Measurements from ENCODE around the gene FCMR.

DNA sequence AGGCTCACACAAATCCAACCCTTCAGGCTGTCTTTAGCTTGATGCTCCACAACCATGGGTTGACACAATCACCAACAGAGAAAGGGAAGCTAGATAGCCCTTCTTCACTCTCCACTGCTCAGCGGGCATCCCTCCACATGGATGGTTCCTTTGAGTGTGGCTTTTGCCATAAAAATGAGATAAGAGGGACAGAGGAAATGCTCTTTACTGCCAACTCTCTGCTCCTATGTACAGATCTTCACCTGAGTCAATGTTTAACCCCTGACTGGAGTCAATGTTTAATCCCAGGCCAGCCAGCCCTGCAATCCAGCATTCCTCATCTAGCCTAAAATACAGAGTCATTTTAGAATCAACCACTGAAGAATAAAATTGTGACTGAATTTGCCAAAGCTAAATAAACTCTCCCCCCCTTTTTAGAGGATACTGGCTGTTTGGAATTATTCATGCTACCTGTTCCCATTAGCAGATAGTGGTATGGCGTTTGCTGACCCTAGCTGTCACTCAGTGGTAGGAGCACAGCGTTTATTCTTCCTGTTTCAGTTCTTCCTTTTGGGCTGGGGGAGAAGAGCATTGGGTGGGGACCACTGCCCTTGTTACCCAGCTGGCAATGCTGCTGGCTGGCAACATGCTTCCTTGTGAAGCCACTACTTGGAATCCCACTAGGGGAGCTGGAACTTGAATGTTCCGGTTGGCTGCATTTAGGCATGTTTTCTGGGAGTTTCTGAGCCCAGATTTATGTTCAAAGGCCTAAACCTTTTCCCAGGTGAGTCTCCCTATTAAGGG is 29.8 kb upstream of the FCMR start:
- TF ChIP-seq GATA2 (IDR thresholded peaks at IDR 0.05; ENCODE audit: low read depth, low read length) = no peak
- TF ChIP-seq GATA3 (IDR thresholded peaks at IDR 0.05; ENCODE audit: low read depth, low read length) = no peak

All from SH-SY5Y (cell line).